ENCODE results near the gene DYNLT5. TPM values are rescaled to one million over a fixed set of nuclear protein-coding genes. Genes with fewer than 3 reads are reported as not detected.
"Not testable (repeated sequence)": the region's sequence is repeated elsewhere in the genome, so short reads cannot be mapped to it uniquely, and the experiment has no call there.

Gene DYNLT5
- total and polyA plus RNA-seq, 5 experiments from 2014 or later, result not detected

DNA sequence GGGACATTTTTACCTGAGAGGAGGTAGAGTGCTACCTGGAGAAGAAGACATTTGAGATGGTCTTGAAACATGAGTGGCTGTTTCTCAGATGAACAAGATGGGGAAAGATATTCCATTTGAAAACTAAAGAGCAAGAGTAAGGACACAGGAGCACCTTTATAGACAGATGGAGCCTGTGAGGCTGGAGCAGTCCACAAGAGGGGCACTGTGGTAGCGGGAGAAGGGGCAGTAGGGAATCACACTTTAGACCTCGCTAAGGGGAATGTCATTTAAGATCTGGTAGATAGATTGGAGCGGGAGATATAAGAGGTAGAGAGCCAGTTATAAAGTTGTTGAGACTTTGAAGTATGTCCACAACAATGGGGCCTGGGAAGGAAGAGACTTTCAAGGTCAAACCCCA is 23.4 kb downstream of the DYNLT5 start:
- no peaks in the 10 kb centered on the region for H3K36me3 Mint-ChIP-seq
- H3K27me3 Mint-ChIP-seq, result peaks cover 0 to 2% (median 0%) of the 10 kb centered on the region in 5 donors
- H3K4me1 Mint-ChIP-seq, result peaks cover 0 to 3% (median 1%) of the 10 kb centered on the region in 4 donors
- no peak for DNase-seq
- peaks cover 0 to 2% (median 0%) of the 10 kb centered on the region in 9 donors for H3K9me3 Mint-ChIP-seq
- POLR2A ChIA-PET, result no interaction called here
- no peak overlapping the region for H3K27ac Mint-ChIP-seq
- no peak for ATAC-seq
- H3K4me3 Mint-ChIP-seq, result no peak overlapping the region

GRCh38 chr1:66777831-66778230 is 25.6 kb downstream of the DYNLT5 start:
- ATAC-seq, result no peak
- POLR2A ChIA-PET, result no interaction called here
- H3K4me1 Mint-ChIP-seq, result no peaks in the 10 kb centered on the region

DNA sequence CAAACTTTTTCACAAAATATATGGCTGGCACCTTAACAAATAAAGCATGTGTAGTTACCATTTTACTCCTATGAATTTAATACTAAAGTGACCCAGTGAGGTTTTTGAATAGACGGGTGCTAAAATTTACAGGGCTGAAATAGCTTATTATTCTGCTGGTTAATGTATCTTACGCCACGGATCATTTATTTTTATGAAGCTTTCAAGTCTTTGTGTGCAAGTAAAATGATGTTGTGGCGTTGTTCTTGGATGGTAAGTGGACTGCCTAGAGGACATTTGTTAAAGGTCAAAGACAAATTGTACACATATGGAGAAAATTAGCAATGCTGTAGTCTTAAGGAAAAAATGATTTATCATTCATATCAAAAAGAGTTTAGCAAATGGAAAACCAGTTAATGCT is 26.0 kb downstream of the DYNLT5 start:
- ATAC-seq, result no peak
- peaks cover 0 to 2% (median 0%) of the 10 kb centered on the region in 5 donors for H3K27me3 Mint-ChIP-seq

More at GRCh38 chr1:66777831-66778230, 25.6 kb downstream of the DYNLT5 start:
- H3K9me3 Mint-ChIP-seq, result peaks cover 0 to 3% (median 0%) of the 10 kb centered on the region in 9 donors
- no peak for DNase-seq
- no peak overlapping the region for H3K4me3 Mint-ChIP-seq
- peaks cover 0 to 2% (median 0%) of the 10 kb centered on the region in 5 donors for H3K27me3 Mint-ChIP-seq
- no peak overlapping the region for H3K27ac Mint-ChIP-seq
- H3K36me3 Mint-ChIP-seq, result no peaks in the 10 kb centered on the region

DNA sequence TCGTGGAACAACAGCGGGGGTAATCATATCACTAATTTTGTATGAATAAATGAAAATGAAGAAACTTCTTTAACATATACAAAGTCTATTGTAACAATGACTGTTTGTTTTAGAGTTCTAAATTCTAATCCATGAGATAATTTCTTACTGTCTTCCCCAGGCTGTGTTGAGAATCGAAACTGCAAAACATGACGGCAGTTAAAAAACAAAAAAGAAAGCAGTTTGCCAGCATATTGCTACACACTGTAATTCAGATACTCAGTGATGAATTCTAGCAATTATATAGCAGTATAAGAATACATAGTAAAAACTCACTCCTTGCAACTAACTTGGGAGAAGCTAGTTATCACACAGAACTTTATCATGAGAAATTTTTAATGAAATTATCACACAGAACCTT is 26.7 kb downstream of the DYNLT5 start:
- no peak overlapping the region for H3K27ac Mint-ChIP-seq
- H3K4me1 Mint-ChIP-seq, result no peaks in the 10 kb centered on the region
- DNase-seq, result no peak
- POLR2A ChIA-PET, result interaction anchor here (0.7 kb wide), 1 partner anchor 151 kb away, joined by 3 read pairs; no protein-coding TSS in a partner anchor
- no peak for ATAC-seq
- no peaks in the 10 kb centered on the region for H3K36me3 Mint-ChIP-seq
- no peak overlapping the region for H3K4me3 Mint-ChIP-seq
- peaks cover 0 to 3% (median 0%) of the 10 kb centered on the region in 9 donors for H3K9me3 Mint-ChIP-seq
- peaks cover 0 to 2% (median 0%) of the 10 kb centered on the region in 5 donors for H3K27me3 Mint-ChIP-seq

More for the DNA sequence above, 26.0 kb downstream of the DYNLT5 start:
- no peaks in the 10 kb centered on the region for H3K36me3 Mint-ChIP-seq
- POLR2A ChIA-PET, result no interaction called here
- no peaks in the 10 kb centered on the region for H3K4me1 Mint-ChIP-seq
- DNase-seq, result no peak
- H3K9me3 Mint-ChIP-seq, result peaks cover 0 to 3% (median 0%) of the 10 kb centered on the region in 9 donors
- no peak overlapping the region for H3K27ac Mint-ChIP-seq
- H3K4me3 Mint-ChIP-seq, result no peak overlapping the region

- Mint-ChIP-seq H3K9me3 (peaks cover 0 to 3% (median 0%) of the 10 kb centered on the region in 9 donors), H3K27me3 (peaks cover 0 to 2% (median 0%) of the 10 kb centered on the region in 5 donors), H3K27ac (peak overlapping the region in 1 of 10 donors; percentile 18), H3K4me3 (no peak overlapping the region), H3K36me3 (no peaks in the 10 kb centered on the region), H3K4me1 (no peaks in the 10 kb centered on the region)
- DNase-seq (no peak), ATAC-seq (no peak)
- POLR2A ChIA-PET, result no interaction called here
Measured at GRCh38 chr1:66779475-66780078, 27.3 kb downstream of the DYNLT5 start.

DNA sequence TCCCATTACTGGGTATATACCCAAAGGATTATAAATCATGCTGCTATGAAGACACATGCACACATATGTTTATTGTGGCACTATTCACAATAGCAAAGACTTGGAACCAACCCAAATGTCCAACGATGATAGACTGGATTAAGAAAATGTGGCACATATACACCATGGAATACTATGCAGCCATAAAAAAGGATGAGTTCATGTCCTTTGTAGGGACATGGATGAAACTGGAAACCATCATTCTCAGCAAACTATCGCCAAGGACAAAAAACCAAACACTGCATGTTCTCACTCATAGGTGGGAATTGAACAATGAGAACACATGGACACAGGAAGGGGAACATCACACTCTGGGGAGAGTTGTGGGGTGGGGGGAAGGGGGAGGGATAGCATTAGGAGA is 33.5 kb downstream of the DYNLT5 start:
- DNase-seq, H3K9me3 Mint-ChIP-seq, H3K27ac Mint-ChIP-seq, H3K4me3 Mint-ChIP-seq, POLR2A ChIA-PET, H3K27me3 Mint-ChIP-seq, ATAC-seq, H3K36me3 Mint-ChIP-seq: not testable (repeated sequence)
- H3K4me1 Mint-ChIP-seq, result peaks cover 11 to 15% (median 12%) of the 10 kb centered on the region in 4 donors

GRCh38 chr1:66787641-66788040 is 35.4 kb downstream of the DYNLT5 start:
- Mint-ChIP-seq H3K27me3 (no peaks in the 10 kb centered on the region), H3K27ac (peak overlapping the region in 4 of 10 donors; percentile 18 to 78 (median 54)), H3K4me1 (peaks cover 12 to 15% (median 13%) of the 10 kb centered on the region in 4 donors), H3K4me3 (peak overlapping the region in 1 of 10 donors; percentile 72), H3K9me3 (peaks cover 0 to 3% (median 0%) of the 10 kb centered on the region in 9 donors), H3K36me3 (peaks cover 0 to 2% (median 0%) of the 10 kb centered on the region in 3 donors)
- ATAC-seq (no peak), DNase-seq (no peak)
- POLR2A ChIA-PET, result interaction anchor here (0.7 kb wide), 1 partner anchor 55 kb away, joined by 3 read pairs; no protein-coding TSS in a partner anchor

DNA sequence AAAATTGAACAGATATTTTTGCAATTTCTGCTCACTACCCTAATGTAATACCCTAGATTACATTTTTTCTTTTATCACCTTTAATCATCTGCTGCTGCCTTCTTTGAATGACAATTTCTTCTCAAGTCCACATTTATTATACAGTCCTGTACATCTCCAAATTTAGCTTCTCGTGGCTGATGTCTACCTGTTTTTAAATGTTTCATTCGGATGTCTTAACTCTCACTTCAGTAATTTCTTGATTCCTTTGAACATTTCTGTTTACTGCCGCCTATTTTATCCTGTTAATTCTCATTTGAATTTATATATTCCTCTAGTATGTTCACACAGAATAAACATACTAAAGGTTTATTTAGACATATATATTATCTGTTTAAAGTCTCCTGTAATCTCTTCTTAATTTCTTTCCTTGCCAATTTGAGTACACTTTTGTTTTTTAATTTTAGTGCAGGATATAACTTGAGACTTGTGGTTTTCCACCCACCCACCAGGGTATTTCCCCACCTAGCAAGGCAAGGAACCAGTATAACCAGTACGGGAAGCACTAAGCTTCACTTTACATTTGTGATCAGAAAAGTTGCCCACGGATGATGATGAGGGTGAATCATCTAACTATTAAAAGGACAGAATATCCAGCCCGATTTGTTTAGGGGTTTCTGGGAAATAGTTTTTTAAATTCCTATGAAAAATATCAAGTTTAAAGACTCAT is 36.1 kb downstream of the DYNLT5 start:
- peak in 9 of 10 donors; percentile 2 to 60 (median 25) for DNase-seq
- no peaks in the 10 kb centered on the region for H3K27me3 Mint-ChIP-seq

DNA sequence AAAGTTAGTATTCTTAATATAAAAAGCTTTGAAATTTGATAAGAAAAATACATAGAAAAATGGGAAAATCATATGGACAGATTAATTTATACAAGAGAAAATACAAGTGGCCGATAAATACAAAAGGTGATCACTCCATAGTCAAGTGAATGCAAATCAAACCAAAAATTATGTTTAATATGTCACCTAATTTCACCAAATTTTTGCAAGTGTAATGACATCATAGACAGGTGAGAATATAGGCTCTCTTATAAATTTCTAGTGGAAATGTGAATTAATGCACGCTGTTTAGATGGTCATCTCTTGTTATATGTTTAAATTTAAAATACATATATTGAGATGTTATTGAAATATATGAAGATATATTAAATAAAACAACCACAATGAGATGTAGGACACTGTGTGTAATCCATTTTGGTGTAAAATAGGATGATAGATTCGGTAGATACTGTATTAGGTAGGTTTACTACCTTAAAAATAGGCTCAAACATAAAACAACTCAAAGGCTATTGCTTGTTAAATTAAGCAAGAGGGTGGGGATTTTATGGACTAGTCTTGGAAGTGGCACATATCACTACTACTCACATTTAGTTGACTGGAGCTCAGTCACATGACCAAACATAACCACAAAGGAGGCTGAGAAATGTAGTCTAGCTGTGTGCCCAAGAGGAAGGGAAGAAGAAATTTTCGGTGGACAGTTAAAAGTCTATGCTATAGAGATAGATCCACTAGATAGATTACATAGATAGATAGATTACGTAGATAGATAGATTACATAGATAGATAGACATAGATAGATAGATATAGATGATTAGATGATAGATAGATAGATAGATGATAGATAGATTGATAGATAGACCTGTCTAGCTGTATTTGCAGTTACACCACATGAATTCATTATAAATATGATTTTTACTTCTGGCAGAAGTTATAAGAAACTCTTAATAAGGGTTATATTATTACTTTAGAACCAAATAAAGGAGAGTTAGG is 39.7 kb downstream of the DYNLT5 start:
- DNase-seq (no peak), ATAC-seq (no peak)
- Mint-ChIP-seq H3K9me3 (no peaks in the 10 kb centered on the region), H3K27ac (peak overlapping the region in 1 of 10 donors; percentile 14), H3K27me3 (no peaks in the 10 kb centered on the region), H3K36me3 (peaks cover 0 to 2% (median 0%) of the 10 kb centered on the region in 3 donors), H3K4me1 (peaks cover 11 to 15% (median 12%) of the 10 kb centered on the region in 4 donors), H3K4me3 (no peak overlapping the region)
- POLR2A ChIA-PET, result interaction anchor here (0.6 kb wide), 1 partner anchor 91 kb away, joined by 6 read pairs; no protein-coding TSS in a partner anchor

More for the DNA sequence above, 36.1 kb downstream of the DYNLT5 start:
- peaks cover 0 to 2% (median 0%) of the 10 kb centered on the region in 3 donors for H3K36me3 Mint-ChIP-seq
- peak overlapping the region; percentile 46 to 94 (median 60) for H3K27ac Mint-ChIP-seq
- H3K4me1 Mint-ChIP-seq, result peaks cover 12 to 15% (median 13%) of the 10 kb centered on the region in 4 donors
- H3K9me3 Mint-ChIP-seq, result peaks cover 0 to 3% (median 0%) of the 10 kb centered on the region in 9 donors
- ATAC-seq, result peak; percentile 99
- POLR2A ChIA-PET, result no interaction called here
- H3K4me3 Mint-ChIP-seq, result peak overlapping the region; percentile 40 to 88 (median 71)

GRCh38 chr1:66795839-66796238 is 43.6 kb downstream of the DYNLT5 start:
- H3K9me3 Mint-ChIP-seq, H3K27me3 Mint-ChIP-seq, H3K4me1 Mint-ChIP-seq, POLR2A ChIA-PET, DNase-seq, H3K27ac Mint-ChIP-seq, H3K36me3 Mint-ChIP-seq, H3K4me3 Mint-ChIP-seq, ATAC-seq: not testable (repeated sequence)

DNA sequence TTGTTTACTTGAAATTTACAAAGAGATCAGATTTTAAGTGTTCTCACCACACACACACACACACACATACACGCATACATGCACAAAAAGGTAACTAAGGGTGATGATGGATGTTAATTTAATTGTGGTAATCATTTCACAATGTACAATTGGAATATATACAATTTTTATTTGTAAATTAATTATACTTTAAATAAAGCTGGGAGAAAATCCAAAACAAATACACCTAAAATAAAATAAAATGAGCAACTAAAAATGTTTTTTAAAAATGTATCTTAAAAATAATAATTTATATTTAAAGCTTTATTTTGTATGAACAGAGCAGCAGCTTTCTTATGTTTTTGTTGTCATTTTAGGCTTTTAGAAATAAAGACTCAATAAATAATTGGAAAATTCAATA is 57.0 kb downstream of the DYNLT5 start:
- ATAC-seq, result no peak
- no peaks in the 10 kb centered on the region for H3K9me3 Mint-ChIP-seq
- no peak overlapping the region for H3K27ac Mint-ChIP-seq
- no peak overlapping the region for H3K4me3 Mint-ChIP-seq
- no peaks in the 10 kb centered on the region for H3K27me3 Mint-ChIP-seq
- H3K4me1 Mint-ChIP-seq, result no peaks in the 10 kb centered on the region
- POLR2A ChIA-PET, result no interaction called here
- H3K36me3 Mint-ChIP-seq, result no peaks in the 10 kb centered on the region
- DNase-seq, result no peak

- no peaks in the 10 kb centered on the region for H3K27me3 Mint-ChIP-seq
- H3K27ac Mint-ChIP-seq, result no peak overlapping the region
- H3K36me3 Mint-ChIP-seq, result no peaks in the 10 kb centered on the region
Measured at GRCh38 chr1:66809736-66810326, 57.6 kb downstream of the DYNLT5 start.

More at GRCh38 chr1:66809736-66810326, 57.6 kb downstream of the DYNLT5 start:
- DNase-seq, result no peak
- POLR2A ChIA-PET, result no interaction called here
- H3K4me3 Mint-ChIP-seq, result no peak overlapping the region
- ATAC-seq, result no peak
- no peaks in the 10 kb centered on the region for H3K9me3 Mint-ChIP-seq
- no peaks in the 10 kb centered on the region for H3K4me1 Mint-ChIP-seq

Measured in naive thymus-derived CD8-positive, alpha-beta T cell (primary cell).